Measurements from ENCODE around the gene ARSI. TPM values are rescaled to one million over a fixed set of nuclear protein-coding genes. Genes with fewer than 3 reads are reported as not detected.

The ARSI gene
- total and polyA plus RNA-seq, 3 experiments from 2014 or later: not detected

- no peak overlapping the region for H3K27ac Mint-ChIP-seq
- H3K27me3 Mint-ChIP-seq: peaks cover 4 to 26% of the 10 kb centered on the region in 2 donors
- H3K4me3 Mint-ChIP-seq: no peak overlapping the region
- no peaks in the 10 kb centered on the region for H3K4me1 ChIP-seq (ENCODE audit: insufficient read depth, low read length)
- H3K36me3 ChIP-seq (ENCODE audit: insufficient read depth, low read length): no peaks in the 10 kb centered on the region
- H3K36me3 Mint-ChIP-seq: no peaks in the 10 kb centered on the region
- no peak overlapping the region for H3K27ac ChIP-seq (ENCODE audit: low read depth, low read length)
- CTCF ChIA-PET: no interaction called here
- no peaks in the 10 kb centered on the region for H3K27me3 ChIP-seq (ENCODE audit: insufficient read depth, low read length, poor library complexity, severe bottlenecking)
- POLR2A ChIA-PET: no interaction called here
- H3K4me3 ChIP-seq (ENCODE audit: low read length): no peak overlapping the region
- H3K9me3 Mint-ChIP-seq: no peaks in the 10 kb centered on the region
- no peak for DNase-seq
- H3K4me1 Mint-ChIP-seq: no peaks in the 10 kb centered on the region
- no peaks in the 10 kb centered on the region for H3K9me3 ChIP-seq (ENCODE audit: low read length)
Observed at GRCh38 chr5:150281987-150282386, 20.7 kb downstream of the ARSI start.

- no peak for DNase-seq
- H3K4me1 ChIP-seq (ENCODE audit: insufficient read depth, low read length): no peaks in the 10 kb centered on the region
- Mint-ChIP-seq H3K9me3 (no peaks in the 10 kb centered on the region), H3K36me3 (no peaks in the 10 kb centered on the region), H3K27me3 (peaks cover 10 to 26% of the 10 kb centered on the region in 2 donors), H3K4me3 (no peak overlapping the region), H3K4me1 (no peaks in the 10 kb centered on the region), H3K27ac (no peak overlapping the region)
- no peak overlapping the region for H3K27ac ChIP-seq (ENCODE audit: low read depth, low read length)
- no peak overlapping the region for H3K4me3 ChIP-seq (ENCODE audit: low read length)
- CTCF ChIA-PET: no interaction called here
- no peaks in the 10 kb centered on the region for H3K9me3 ChIP-seq (ENCODE audit: low read length)
- H3K36me3 ChIP-seq (ENCODE audit: insufficient read depth, low read length): no peaks in the 10 kb centered on the region
- H3K27me3 ChIP-seq (ENCODE audit: insufficient read depth, low read length, poor library complexity, severe bottlenecking): no peaks in the 10 kb centered on the region
- POLR2A ChIA-PET: no interaction called here
Observed at GRCh38 chr5:150279330-150280020, 23.2 kb downstream of the ARSI start.

- H3K27me3 Mint-ChIP-seq: peaks cover 10 to 26% of the 10 kb centered on the region in 2 donors
- H3K27ac ChIP-seq (ENCODE audit: low read depth, low read length): no peak overlapping the region
- no peaks in the 10 kb centered on the region for H3K4me1 ChIP-seq (ENCODE audit: insufficient read depth, low read length)
- CTCF ChIA-PET: no interaction called here
- POLR2A ChIA-PET: no interaction called here
- no peak overlapping the region for H3K4me3 Mint-ChIP-seq
- no peaks in the 10 kb centered on the region for H3K9me3 ChIP-seq (ENCODE audit: low read length)
- H3K4me3 ChIP-seq (ENCODE audit: low read length): no peak overlapping the region
- no peaks in the 10 kb centered on the region for H3K36me3 ChIP-seq (ENCODE audit: insufficient read depth, low read length)
- H3K9me3 Mint-ChIP-seq: no peaks in the 10 kb centered on the region
- no peak for DNase-seq
- peak overlapping the region in 1 of 8 donors; percentile 58 for H3K27ac Mint-ChIP-seq
- H3K27me3 ChIP-seq (ENCODE audit: insufficient read depth, low read length, poor library complexity, severe bottlenecking): no peaks in the 10 kb centered on the region
- no peaks in the 10 kb centered on the region for H3K36me3 Mint-ChIP-seq
- no peaks in the 10 kb centered on the region for H3K4me1 Mint-ChIP-seq
Observed at GRCh38 chr5:150278916-150279315, 23.8 kb downstream of the ARSI start.

GRCh38 chr5:150278046-150278730 lies 24.5 kb downstream of the ARSI start:
- no peak for DNase-seq
- Mint-ChIP-seq H3K27ac (no peak overlapping the region), H3K4me3 (no peak overlapping the region), H3K27me3 (peaks cover 10 to 23% of the 10 kb centered on the region in 2 donors), H3K36me3 (no peaks in the 10 kb centered on the region), H3K9me3 (no peaks in the 10 kb centered on the region), H3K4me1 (no peaks in the 10 kb centered on the region)
- Histone ChIP-seq H3K36me3 (ENCODE audit: insufficient read depth, low read length) (no peaks in the 10 kb centered on the region), H3K27me3 (ENCODE audit: insufficient read depth, low read length, poor library complexity, severe bottlenecking) (no peaks in the 10 kb centered on the region), H3K4me3 (ENCODE audit: low read length) (no peak overlapping the region), H3K9me3 (ENCODE audit: low read length) (no peaks in the 10 kb centered on the region), H3K4me1 (ENCODE audit: insufficient read depth, low read length) (no peaks in the 10 kb centered on the region), H3K27ac (ENCODE audit: low read depth, low read length) (no peak overlapping the region)
- CTCF ChIA-PET: no interaction called here
- POLR2A ChIA-PET: no interaction called here

- H3K4me1 ChIP-seq (ENCODE audit: insufficient read depth, low read length): no peaks in the 10 kb centered on the region
- H3K27me3 ChIP-seq (ENCODE audit: insufficient read depth, low read length, poor library complexity, severe bottlenecking): no peaks in the 10 kb centered on the region
- no peak overlapping the region for H3K4me3 ChIP-seq (ENCODE audit: low read length)
- CTCF ChIA-PET: no interaction called here
- Mint-ChIP-seq H3K9me3 (no peaks in the 10 kb centered on the region), H3K27ac (no peak overlapping the region), H3K4me1 (no peaks in the 10 kb centered on the region), H3K36me3 (no peaks in the 10 kb centered on the region), H3K4me3 (no peak overlapping the region), H3K27me3 (peaks cover 10 to 23% of the 10 kb centered on the region in 2 donors)
- no peaks in the 10 kb centered on the region for H3K9me3 ChIP-seq (ENCODE audit: low read length)
- no peak overlapping the region for H3K27ac ChIP-seq (ENCODE audit: low read depth, low read length)
- no peak for DNase-seq
- POLR2A ChIA-PET: no interaction called here
- no peaks in the 10 kb centered on the region for H3K36me3 ChIP-seq (ENCODE audit: insufficient read depth, low read length)
Observed at GRCh38 chr5:150277043-150277442, 25.7 kb downstream of the ARSI start.

GRCh38 chr5:150274811-150275210 lies 27.9 kb downstream of the ARSI start:
- no peaks in the 10 kb centered on the region for H3K4me1 ChIP-seq (ENCODE audit: insufficient read depth, low read length)
- no peaks in the 10 kb centered on the region for H3K9me3 ChIP-seq (ENCODE audit: low read length)
- no peaks in the 10 kb centered on the region for H3K27me3 ChIP-seq (ENCODE audit: insufficient read depth, low read length, poor library complexity, severe bottlenecking)
- DNase-seq: no peak
- Mint-ChIP-seq H3K27ac (no peak overlapping the region), H3K27me3 (peaks cover 7 to 11% of the 10 kb centered on the region in 2 donors), H3K4me3 (no peak overlapping the region), H3K36me3 (no peaks in the 10 kb centered on the region), H3K9me3 (no peaks in the 10 kb centered on the region), H3K4me1 (no peaks in the 10 kb centered on the region)
- H3K4me3 ChIP-seq (ENCODE audit: low read length): no peak overlapping the region
- H3K27ac ChIP-seq (ENCODE audit: low read depth, low read length): no peak overlapping the region
- ChIA-PET CTCF (no interaction called here), POLR2A (no interaction called here)
- no peaks in the 10 kb centered on the region for H3K36me3 ChIP-seq (ENCODE audit: insufficient read depth, low read length)

- Mint-ChIP-seq H3K4me1 (no peaks in the 10 kb centered on the region), H3K4me3 (no peak overlapping the region), H3K36me3 (no peaks in the 10 kb centered on the region), H3K27me3 (peaks cover 9 to 10% of the 10 kb centered on the region in 2 donors), H3K9me3 (no peaks in the 10 kb centered on the region), H3K27ac (no peak overlapping the region)
- no peaks in the 10 kb centered on the region for H3K36me3 ChIP-seq (ENCODE audit: insufficient read depth, low read length)
- POLR2A ChIA-PET: no interaction called here
- no peak overlapping the region for H3K27ac ChIP-seq (ENCODE audit: low read depth, low read length)
- H3K27me3 ChIP-seq (ENCODE audit: insufficient read depth, low read length, poor library complexity, severe bottlenecking): no peaks in the 10 kb centered on the region
- no peaks in the 10 kb centered on the region for H3K4me1 ChIP-seq (ENCODE audit: insufficient read depth, low read length)
- no peak for DNase-seq
- no peak overlapping the region for H3K4me3 ChIP-seq (ENCODE audit: low read length)
- no peaks in the 10 kb centered on the region for H3K9me3 ChIP-seq (ENCODE audit: low read length)
- CTCF ChIA-PET: interaction anchor here (1.0 to 1.1 kb wide), 2 partner anchors 161 to 164 kb away, joined by 3 to 4 read pairs; no protein-coding TSS in a partner anchor
Observed at GRCh38 chr5:150272531-150272930, 30.2 kb downstream of the ARSI start.

- no peaks in the 10 kb centered on the region for H3K36me3 ChIP-seq (ENCODE audit: insufficient read depth, low read length)
- no peaks in the 10 kb centered on the region for H3K27me3 ChIP-seq (ENCODE audit: insufficient read depth, low read length, poor library complexity, severe bottlenecking)
- ChIA-PET CTCF (interaction anchor here (1.0 to 1.1 kb wide), 2 partner anchors 161 to 164 kb away, joined by 3 to 4 read pairs; no protein-coding TSS in a partner anchor), POLR2A (no interaction called here)
- no peaks in the 10 kb centered on the region for H3K4me1 ChIP-seq (ENCODE audit: insufficient read depth, low read length)
- no peak overlapping the region for H3K27ac Mint-ChIP-seq
- H3K27me3 Mint-ChIP-seq: peaks cover 9 to 10% of the 10 kb centered on the region in 2 donors
- no peaks in the 10 kb centered on the region for H3K36me3 Mint-ChIP-seq
- DNase-seq: no peak
- no peak overlapping the region for H3K27ac ChIP-seq (ENCODE audit: low read depth, low read length)
- no peaks in the 10 kb centered on the region for H3K4me1 Mint-ChIP-seq
- no peak overlapping the region for H3K4me3 Mint-ChIP-seq
- no peak overlapping the region for H3K4me3 ChIP-seq (ENCODE audit: low read length)
- H3K9me3 ChIP-seq (ENCODE audit: low read length): no peaks in the 10 kb centered on the region
- no peaks in the 10 kb centered on the region for H3K9me3 Mint-ChIP-seq
Observed at GRCh38 chr5:150271923-150272322, 30.8 kb downstream of the ARSI start.

Measured in CD8-positive, alpha-beta memory T cell (primary cell).